Upper lobe of left lung (tissue), 4 donors: ENCODE measurements around the gene HECTD4.

ENCODE experiments used
- POLR2AphosphoS5 ChIP-seq, 2 donors: sonication (generic); formaldehyde crosslinking; IDR thresholded peaks; one replicate each; pipeline ENCODE4 v1.5.1; 2017; ENCODE audit warnings: antibody characterized with exemption in 2 of 2
- TF ChIP-seq, protein P1 (sequence below), 6 experiments: fragments of 450-650 bp in 4 of 6; fragments of 200-600 bp in 2 of 6; sonication (generic) in 2 of 6; IDR thresholded peaks; one replicate each; pipeline ENCODE4 v1.5.1; 2016 to 2019; ENCODE audit warnings: antibody characterized with exemption in 6 of 6

DNA sequence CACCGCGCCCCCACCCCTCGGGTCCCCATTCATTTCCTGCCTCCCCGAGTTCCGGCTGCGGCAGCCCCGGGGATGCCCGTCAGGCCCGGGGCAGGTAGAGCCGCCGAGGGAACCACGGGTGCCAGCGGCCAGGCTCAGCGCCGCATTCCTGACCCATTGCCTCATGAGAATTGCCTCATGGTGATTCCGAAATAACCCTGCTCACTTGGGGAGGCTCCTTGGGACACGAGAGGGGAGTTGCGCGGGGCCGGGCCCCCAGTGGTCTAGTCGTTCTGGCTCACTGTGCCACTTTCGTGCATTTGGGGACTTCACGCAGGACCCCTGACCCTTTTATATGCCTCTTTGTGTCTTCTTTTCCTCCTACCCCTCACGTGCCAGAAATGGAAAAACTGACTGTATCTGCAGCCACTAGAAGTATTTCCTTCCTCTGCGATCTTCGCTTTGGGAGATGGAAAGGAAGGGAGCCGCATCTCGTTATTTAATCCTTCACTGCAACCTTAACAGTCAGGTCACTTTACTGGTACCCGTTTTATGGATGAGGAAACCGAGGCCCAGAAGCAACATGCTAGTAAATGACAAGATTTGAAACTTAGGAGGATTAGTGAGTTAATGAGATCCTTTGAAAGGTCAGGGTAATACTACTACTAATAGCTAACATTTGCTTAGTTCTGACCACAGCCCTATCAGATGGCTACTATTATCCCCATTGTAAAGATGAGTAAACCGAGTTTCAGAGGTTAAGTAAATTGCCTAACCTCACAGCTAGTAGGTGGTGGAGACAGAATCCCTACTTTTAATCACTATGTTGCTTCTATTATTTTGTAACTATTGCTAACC, 37.3 kb upstream of the HECTD4 start:
- TF ChIP-seq, protein P1, sequence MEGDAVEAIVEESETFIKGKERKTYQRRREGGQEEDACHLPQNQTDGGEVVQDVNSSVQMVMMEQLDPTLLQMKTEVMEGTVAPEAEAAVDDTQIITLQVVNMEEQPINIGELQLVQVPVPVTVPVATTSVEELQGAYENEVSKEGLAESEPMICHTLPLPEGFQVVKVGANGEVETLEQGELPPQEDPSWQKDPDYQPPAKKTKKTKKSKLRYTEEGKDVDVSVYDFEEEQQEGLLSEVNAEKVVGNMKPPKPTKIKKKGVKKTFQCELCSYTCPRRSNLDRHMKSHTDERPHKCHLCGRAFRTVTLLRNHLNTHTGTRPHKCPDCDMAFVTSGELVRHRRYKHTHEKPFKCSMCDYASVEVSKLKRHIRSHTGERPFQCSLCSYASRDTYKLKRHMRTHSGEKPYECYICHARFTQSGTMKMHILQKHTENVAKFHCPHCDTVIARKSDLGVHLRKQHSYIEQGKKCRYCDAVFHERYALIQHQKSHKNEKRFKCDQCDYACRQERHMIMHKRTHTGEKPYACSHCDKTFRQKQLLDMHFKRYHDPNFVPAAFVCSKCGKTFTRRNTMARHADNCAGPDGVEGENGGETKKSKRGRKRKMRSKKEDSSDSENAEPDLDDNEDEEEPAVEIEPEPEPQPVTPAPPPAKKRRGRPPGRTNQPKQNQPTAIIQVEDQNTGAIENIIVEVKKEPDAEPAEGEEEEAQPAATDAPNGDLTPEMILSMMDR (IDR thresholded peaks at IDR 0.05): peak in 1 of 6 experiments; percentile 28
- TF ChIP-seq POLR2AphosphoS5 (IDR thresholded peaks at IDR 0.05): peak in 1 of 2 donors; percentile 30
